SK-N-SH (cell line): ENCODE data around the gene FRMD4B.

Experiments used
- EP300 ChIP-seq, 2 experiments: IDR thresholded peaks; 2 replicates each; pipeline versions ENCODE4 v1.4.0 to v1.6.1; 2012; ENCODE audit warnings: borderline replicate concordance in 1 of 2, low read depth in 1 of 2, low read length in 1 of 2
- MXI1 ChIP-seq: IDR thresholded peaks from 2 replicates; pipeline ENCODE4 v1.6.1; 2012; ENCODE audit warnings: mild to moderate bottlenecking, low read depth, low read length, improper control_type of control experiment
- NFIC ChIP-seq: IDR thresholded peaks from 2 replicates; pipeline ENCODE4 v1.4.0; 2012; ENCODE audit warnings: borderline replicate concordance
- TF ChIP-seq, protein P1 (sequence below): fragments of 200-600 bp; sonication (generic); IDR thresholded peaks from 2 replicates; pipeline ENCODE4 v1.6.1; 2017; ENCODE audit warnings: antibody characterized with exemption, mild to moderate bottlenecking, moderate library complexity

DNA sequence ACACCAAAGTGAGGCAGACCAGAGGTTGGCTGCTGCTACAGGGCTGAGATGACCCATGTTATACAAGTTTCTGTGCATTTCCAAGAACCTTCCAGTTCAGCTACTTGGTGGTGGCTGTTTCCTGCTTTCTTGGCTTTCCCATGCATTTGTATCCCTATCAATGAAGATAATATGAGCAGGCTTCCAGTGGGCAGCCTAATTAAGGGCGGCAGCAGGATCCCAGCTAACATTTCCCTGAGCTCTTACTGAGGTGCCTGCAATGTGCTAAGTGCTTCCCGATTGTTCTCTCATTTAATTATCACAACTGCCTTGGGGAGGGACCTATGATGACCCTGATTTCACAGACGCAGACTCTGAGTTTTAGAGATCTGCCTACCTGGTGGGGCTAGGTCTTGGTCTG is 95.5 kb downstream of the FRMD4B start:
- TF ChIP-seq, protein P1, sequence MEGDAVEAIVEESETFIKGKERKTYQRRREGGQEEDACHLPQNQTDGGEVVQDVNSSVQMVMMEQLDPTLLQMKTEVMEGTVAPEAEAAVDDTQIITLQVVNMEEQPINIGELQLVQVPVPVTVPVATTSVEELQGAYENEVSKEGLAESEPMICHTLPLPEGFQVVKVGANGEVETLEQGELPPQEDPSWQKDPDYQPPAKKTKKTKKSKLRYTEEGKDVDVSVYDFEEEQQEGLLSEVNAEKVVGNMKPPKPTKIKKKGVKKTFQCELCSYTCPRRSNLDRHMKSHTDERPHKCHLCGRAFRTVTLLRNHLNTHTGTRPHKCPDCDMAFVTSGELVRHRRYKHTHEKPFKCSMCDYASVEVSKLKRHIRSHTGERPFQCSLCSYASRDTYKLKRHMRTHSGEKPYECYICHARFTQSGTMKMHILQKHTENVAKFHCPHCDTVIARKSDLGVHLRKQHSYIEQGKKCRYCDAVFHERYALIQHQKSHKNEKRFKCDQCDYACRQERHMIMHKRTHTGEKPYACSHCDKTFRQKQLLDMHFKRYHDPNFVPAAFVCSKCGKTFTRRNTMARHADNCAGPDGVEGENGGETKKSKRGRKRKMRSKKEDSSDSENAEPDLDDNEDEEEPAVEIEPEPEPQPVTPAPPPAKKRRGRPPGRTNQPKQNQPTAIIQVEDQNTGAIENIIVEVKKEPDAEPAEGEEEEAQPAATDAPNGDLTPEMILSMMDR, result no peak
- TF ChIP-seq EP300 (IDR thresholded peaks at IDR 0.05; ENCODE audit: borderline replicate concordance in 1 of 2, low read depth in 1 of 2, low read length in 1 of 2) (no peak), NFIC (no peak), MXI1 (no peak)
